Embryonic facial prominence (tissue), 1 donor: ENCODE measurements around the gene RIOK3.
A peak's percentile ranks its signal among the peaks of the same experiment; 100 is the strongest.
"Not testable (repeated sequence)": the region's sequence is repeated elsewhere in the genome, so short reads cannot be mapped to it uniquely, and the experiment has no call there.

Experiments
- DNase-seq: peaks from one replicate; pipeline ENCODE4 v3.0.0-alpha.2; 2016; ENCODE audit errors: extremely low spot score

The RIOK3 gene

GRCh38 chr18:23452728-23453679, at the start of gene RIOK3:
Gene RIOK3 (plus strand): TSS chr18:23453287. CDS start chr18:23453440, 153 bp downstream.
- DNase-seq, result peak; percentile 79

DNA sequence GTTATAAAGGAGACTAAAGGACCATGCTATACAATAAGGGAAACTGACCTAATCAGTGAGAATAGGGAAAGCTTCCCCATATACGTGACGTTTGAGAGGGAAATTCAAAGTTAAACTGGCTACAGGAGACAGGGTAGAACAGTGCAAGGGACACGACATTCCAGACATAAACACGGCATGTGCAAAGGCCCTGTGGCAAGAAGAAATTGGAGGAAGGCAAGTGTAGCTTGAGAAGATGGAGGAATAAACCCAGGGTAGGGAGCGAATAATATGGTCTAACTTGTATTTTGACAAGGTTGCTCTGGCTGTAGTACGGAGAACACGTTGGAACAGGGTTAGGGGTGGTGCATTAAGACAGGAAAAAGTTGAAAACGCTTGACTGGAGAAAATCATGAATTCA, 49.8 kb upstream of the RIOK3 start:
- DNase-seq, result no peak

DNA sequence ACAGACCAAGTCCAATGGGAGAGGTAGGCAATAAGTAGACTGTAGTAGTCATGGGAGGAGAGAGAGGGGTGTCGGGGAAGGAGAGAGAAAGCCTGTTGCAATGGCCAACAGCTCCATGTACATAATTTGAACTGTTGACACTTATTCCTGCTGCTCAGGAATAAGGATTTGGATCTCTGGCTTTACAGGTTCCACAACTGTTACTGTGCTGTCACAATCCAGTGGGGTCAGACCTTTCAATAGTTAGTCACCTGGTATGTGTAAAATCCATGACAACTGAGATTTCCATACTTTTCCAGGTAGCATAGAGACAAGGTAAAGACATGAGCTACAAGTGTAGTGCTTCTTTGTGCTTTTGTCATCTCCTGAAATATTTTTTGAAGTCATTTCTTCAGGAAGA, 47.5 kb upstream of the RIOK3 start:
- DNase-seq, result no peak

GRCh38 chr18:23406271-23406787, 46.8 kb upstream of the RIOK3 start:
- no peak for DNase-seq

DNA sequence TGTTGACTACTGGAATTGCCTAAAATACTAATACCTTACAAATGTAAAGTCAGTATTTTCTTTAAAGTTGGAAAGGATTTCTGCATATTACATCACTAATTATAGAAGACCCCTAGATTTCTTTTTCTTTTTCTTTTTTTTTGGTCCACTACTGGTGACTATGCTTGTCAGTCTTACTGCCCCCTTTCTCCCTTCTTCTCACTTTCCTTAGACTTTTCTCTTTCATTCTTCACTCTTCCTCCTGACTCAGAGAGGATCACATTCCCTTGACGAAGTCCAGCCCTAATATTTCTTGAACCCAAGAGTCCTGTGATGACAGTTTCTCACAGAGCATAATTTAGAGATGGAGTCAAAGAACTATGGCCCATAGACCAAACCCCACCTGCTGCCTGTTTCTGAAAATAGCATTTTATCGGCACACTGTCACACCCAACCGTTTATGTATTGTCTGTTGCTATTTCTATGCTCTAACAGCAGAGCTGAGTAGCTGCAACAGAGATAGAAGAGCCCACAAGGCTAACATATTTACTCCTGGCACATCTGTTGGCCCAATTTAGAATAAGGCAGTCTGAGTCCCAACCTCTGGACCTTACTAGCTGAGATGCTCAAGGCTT, 40.6 kb upstream of the RIOK3 start:
- DNase-seq, result no peak

GRCh38 chr18:23415515-23415914, 37.6 kb upstream of the RIOK3 start:
- no peak for DNase-seq

GRCh38 chr18:23416298-23416697, 36.8 kb upstream of the RIOK3 start:
- DNase-seq, result no peak

GRCh38 chr18:23421277-23421676, 31.8 kb upstream of the RIOK3 start:
- no peak for DNase-seq

GRCh38 chr18:23422751-23423418, 30.2 kb upstream of the RIOK3 start:
- no peak for DNase-seq

GRCh38 chr18:23424616-23425015, 28.5 kb upstream of the RIOK3 start:
- no peak for DNase-seq

DNA sequence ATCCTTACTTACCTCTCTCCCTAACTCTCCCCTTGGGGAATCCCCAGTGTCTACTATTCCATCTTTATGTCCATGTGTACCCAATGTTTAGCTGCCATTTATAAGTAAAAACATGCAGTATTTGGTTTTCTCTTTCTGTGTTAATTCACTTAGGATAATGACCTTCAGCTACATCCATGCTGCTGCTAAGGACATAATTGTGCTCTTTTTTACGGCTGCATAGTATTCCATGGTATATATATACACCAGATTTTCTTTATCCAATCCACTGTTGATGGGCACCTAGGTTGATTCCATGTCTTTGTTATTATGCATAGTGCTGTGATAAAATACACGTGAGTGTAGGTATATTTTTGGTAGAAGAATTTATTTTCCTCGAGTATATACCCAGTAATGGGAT, 24.3 kb upstream of the RIOK3 start:
- DNase-seq, result no peak

DNA sequence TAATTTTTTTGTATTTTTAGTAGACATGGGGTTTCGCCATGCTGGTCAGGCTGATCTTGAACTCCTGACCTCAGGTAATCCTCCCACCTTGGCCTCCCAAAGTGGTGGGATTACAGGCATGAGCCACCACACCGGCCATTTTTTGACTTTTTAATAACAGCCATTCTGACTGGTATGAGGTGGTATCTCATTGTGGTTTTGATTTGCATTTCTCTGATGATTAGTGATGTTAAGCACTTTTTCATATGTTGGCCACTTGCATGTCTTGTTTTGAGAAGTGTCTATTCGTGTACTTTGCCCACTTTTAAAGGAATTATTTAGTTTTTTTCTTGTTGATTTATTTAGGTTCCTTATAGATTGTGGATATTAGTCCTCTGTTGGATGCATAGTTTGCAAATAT, 23.5 kb upstream of the RIOK3 start:
- not testable (repeated sequence) for DNase-seq

DNA sequence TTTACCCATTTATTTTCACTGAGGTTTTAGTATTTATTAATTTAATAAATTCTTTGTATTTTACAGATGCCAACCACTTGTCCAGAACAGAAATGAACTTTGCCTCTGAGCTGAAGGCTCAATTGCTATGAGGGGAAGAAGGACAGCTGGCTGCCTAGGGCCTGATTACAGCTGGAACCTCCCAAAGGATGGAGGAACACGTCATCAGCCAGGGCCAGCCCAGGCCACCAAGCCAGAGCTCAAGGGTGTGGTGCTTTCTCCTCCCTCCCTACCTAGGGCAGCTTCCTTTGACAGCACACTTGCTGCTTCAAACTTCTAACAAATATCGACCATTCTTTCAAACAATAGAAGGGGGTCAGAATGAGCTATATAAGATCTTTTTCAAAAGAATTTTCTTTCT, 19.7 kb upstream of the RIOK3 start:
- DNase-seq, result no peak

DNA sequence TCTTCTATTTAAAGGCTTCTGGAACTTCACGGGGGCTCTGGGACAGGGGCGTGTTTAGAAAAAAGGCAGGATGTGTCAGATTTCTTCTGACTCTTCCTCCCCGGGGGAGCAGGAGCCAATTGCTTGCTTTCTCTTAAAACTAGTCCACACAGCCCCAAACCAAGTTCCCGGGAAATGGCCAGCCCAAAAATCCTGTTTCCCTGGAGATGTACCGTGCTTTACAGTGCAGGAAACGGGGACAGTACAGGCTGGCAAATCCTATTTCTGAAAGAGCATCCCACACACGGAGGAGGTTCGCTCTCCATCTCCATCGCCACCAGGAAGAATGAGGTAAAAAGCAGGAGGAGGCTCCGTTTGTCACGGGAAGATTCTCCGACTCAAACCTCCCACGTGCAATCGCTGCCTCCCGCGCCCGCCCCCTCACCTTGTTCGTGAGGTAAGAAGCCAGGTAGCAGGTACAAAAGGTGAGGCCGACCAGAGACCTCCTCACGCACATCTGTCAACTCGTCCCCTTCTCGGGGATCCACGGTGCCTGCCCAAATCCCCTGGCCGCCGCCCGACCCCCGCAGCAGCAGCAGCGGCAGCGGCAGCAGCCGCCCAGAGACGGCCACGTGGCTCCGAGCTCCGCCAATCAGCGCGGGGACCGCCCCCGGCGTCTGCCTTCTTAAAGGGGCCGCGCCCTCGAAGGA, 15.6 kb upstream of the RIOK3 start:
- peak; percentile 66 for DNase-seq

GRCh38 chr18:23438046-23438377, 15.1 kb upstream of the RIOK3 start:
- no peak for DNase-seq

- no peak for DNase-seq
Measured at GRCh38 chr18:23438608-23439366, 14.3 kb upstream of the RIOK3 start.

DNA sequence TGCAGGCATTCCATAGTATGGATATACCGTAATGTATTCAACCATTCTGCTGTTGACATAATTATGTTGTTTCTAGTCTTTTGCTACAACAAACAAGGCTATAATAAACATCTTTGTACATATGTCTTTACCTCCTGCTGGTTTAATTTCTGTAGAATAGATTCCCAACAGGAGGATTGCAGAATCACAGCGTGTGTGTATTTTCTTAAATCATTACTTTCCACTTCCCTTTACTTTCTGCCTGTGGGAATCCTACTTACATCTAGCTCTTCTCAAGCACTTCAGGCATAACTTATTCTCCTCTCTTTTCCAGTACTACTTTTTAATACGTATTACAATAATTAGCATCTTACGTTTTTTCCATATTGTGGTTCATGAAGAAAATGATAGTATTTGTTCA, 13.0 kb upstream of the RIOK3 start:
- DNase-seq, result no peak

DNA sequence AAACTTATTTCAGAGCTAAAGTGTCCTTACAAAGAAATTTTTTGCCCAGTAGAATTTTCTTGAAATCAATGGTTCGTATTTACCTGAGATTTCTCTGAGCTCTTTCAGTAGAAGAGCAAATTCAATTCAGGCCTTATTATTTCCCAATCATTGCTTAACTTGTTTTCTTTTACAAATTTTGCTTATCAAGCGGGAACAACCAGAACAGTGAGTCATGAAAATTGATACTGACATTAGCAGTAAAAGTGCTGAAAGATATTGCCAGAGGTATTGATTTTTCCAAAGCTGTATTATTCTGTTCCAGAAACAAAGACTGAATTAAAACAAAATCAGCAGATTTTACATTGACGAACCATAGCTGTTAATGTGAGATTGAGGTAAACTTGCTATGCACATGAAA, 10.1 kb upstream of the RIOK3 start:
- DNase-seq, result no peak

DNA sequence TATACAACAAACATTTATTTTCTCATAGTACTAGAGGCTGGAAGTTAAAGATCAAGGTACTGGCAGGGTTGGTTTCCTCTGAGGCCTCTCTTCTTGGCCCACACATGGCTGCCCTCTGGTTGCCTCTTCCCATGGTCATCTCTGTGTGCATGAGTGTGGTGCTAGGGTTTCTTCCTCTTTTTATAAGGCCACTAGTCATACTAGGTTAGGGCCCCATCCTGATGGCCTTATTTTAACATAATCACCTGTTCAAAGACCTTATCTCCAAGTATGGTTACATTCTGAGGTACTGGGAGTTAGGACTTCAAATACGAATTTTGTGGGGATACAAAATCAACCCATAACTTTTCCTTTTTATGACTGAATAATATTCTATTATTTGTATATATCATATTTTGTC, 4.8 kb upstream of the RIOK3 start:
- no peak for DNase-seq

DNA sequence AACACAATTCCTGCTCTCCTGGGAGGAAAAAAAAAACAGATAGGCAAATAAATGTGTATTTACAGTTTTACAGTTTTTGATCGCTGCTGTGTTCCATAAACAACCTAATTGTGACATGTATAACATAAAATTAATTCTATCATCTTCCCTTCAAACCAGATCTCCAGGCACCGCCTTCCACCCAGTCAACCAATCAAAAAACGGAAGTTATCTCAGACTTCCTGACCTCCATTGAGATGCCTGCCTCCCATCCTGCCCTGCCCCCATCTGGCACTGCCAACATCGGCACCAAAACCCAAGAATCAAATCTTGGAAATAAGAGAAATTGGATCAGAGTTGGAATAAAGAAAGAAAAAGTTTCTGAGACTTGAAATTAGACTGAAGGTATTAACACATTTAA, 3.1 kb upstream of the RIOK3 start:
- no peak for DNase-seq

DNA sequence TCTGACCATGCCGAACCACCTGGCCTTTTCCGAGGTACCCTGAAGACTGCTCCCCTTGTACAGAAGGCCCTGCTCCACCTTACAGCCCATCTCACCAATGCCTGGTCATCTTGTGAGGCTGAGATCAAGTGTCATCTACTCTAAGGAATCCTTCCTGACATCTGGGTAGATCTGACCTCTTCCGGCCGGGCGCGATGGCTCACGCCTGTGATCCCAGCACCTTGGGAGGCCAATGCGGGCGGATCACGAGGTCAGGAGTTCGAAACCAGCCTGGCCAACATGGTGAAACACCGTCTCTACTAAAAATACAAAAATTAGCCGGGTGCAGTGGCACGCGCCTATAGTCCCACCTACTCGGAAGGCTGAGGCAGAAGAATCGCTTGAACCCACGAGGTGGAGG, 2.1 kb upstream of the RIOK3 start:
- DNase-seq, result no peak
